ENCODE data around the gene GPD1. TPM values are rescaled to one million over a fixed set of nuclear protein-coding genes. Genes with fewer than 3 reads are reported as not detected.

Gene GPD1
- total RNA-seq, 1 experiment from 2014 or later = 0.58 TPM

- Histone ChIP-seq H3K27ac (ENCODE audit: low read depth, low read length, poor library complexity, severe bottlenecking) (no peak overlapping the region), H3K4me3 (ENCODE audit: low read depth, low read length, poor library complexity, severe bottlenecking) (no peak overlapping the region), H3K27me3 (replicated peaks; ENCODE audit: insufficient read depth, low read depth, low read length, poor library complexity) (no peaks in the 10 kb centered on the region), H3K4me1 (ENCODE audit: insufficient read depth, low read length, poor library complexity, severe bottlenecking) (peaks cover 5% of the 10 kb centered on the region), H3K36me3 (ENCODE audit: insufficient read depth, low read length, poor library complexity, severe bottlenecking) (peaks cover 75% of the 10 kb centered on the region), H3K9me3 (ENCODE audit: low read depth, low read length, poor library complexity, severe bottlenecking) (no peaks in the 10 kb centered on the region)
- BruUV-seq (replicated peaks) = no TSS peak
- TF ChIP-seq CTCF (conservative IDR thresholded peaks at IDR 0.05; ENCODE audit: low read depth, low read length) (no peak), EZH2 (IDR thresholded peaks at IDR 0.05; ENCODE audit: borderline replicate concordance, low read depth, low read length, poor library complexity, severe bottlenecking) (no peak)
- ChIA-PET CTCF (interaction anchor here (0.8 kb wide), 1 partner anchor 14 kb away, joined by 3 read pairs; the partner anchor contains the start of gene GPD1), POLR2A (ENCODE audit: low non-redundant PET) (interaction anchor here (0.5 kb wide), 2 partner anchors 25 to 893 kb away, joined by 3 to 11 read pairs; no protein-coding TSS in a partner anchor)
- intact Hi-C loops (cut with micrococcal nuclease; ENCODE audit: unreplicated experiment) = no loop called here
- DNase-seq (ENCODE audit: low spot score) = no peak
Observed at GRCh38 chr12:50089730-50090129, 14.1 kb upstream of the GPD1 start.

GRCh38 chr12:50090391-50090790 lies 13.4 kb upstream of the GPD1 start:
- no peak for DNase-seq (ENCODE audit: low spot score)
- Histone ChIP-seq H3K9me3 (ENCODE audit: low read depth, low read length, poor library complexity, severe bottlenecking) (no peaks in the 10 kb centered on the region), H3K4me3 (ENCODE audit: low read depth, low read length, poor library complexity, severe bottlenecking) (no peak overlapping the region), H3K4me1 (ENCODE audit: insufficient read depth, low read length, poor library complexity, severe bottlenecking) (peaks cover 5% of the 10 kb centered on the region), H3K27ac (ENCODE audit: low read depth, low read length, poor library complexity, severe bottlenecking) (no peak overlapping the region), H3K36me3 (ENCODE audit: insufficient read depth, low read length, poor library complexity, severe bottlenecking) (peaks cover 82% of the 10 kb centered on the region), H3K27me3 (replicated peaks; ENCODE audit: insufficient read depth, low read depth, low read length, poor library complexity) (no peaks in the 10 kb centered on the region)
- CTCF ChIA-PET = no interaction called here
- intact Hi-C loops (cut with micrococcal nuclease; ENCODE audit: unreplicated experiment) = no loop called here
- no TSS peak for BruUV-seq (replicated peaks)
- TF ChIP-seq EZH2 (IDR thresholded peaks at IDR 0.05; ENCODE audit: borderline replicate concordance, low read depth, low read length, poor library complexity, severe bottlenecking) (no peak), CTCF (conservative IDR thresholded peaks at IDR 0.05; ENCODE audit: low read depth, low read length) (no peak)
- POLR2A ChIA-PET (ENCODE audit: low non-redundant PET) = no interaction called here

- DNase-seq (ENCODE audit: low spot score) = no peak
- Histone ChIP-seq H3K4me3 (ENCODE audit: low read depth, low read length, poor library complexity, severe bottlenecking) (no peak overlapping the region), H3K4me1 (ENCODE audit: insufficient read depth, low read length, poor library complexity, severe bottlenecking) (no peaks in the 10 kb centered on the region), H3K9me3 (ENCODE audit: low read depth, low read length, poor library complexity, severe bottlenecking) (no peaks in the 10 kb centered on the region), H3K27me3 (replicated peaks; ENCODE audit: insufficient read depth, low read depth, low read length, poor library complexity) (no peaks in the 10 kb centered on the region), H3K27ac (ENCODE audit: low read depth, low read length, poor library complexity, severe bottlenecking) (no peak overlapping the region), H3K36me3 (ENCODE audit: insufficient read depth, low read length, poor library complexity, severe bottlenecking) (peaks cover 74% of the 10 kb centered on the region)
- intact Hi-C loops (cut with micrococcal nuclease; ENCODE audit: unreplicated experiment) = no loop called here
- no TSS peak for BruUV-seq (replicated peaks)
- ChIA-PET POLR2A (ENCODE audit: low non-redundant PET) (no interaction called here), CTCF (interaction anchor here (0.7 kb wide), 1 partner anchor 13 kb away, joined by 15 read pairs; no protein-coding TSS in a partner anchor)
- TF ChIP-seq EZH2 (IDR thresholded peaks at IDR 0.05; ENCODE audit: borderline replicate concordance, low read depth, low read length, poor library complexity, severe bottlenecking) (no peak), CTCF (conservative IDR thresholded peaks at IDR 0.05; ENCODE audit: low read depth, low read length) (no peak)
Observed at GRCh38 chr12:50097952-50098351, 5.9 kb upstream of the GPD1 start.

All from A673 (cell line).